ENCODE results near the gene NPC1L1.

Gene NPC1L1

GRCh38 chr7:44471850-44472249 is 69.3 kb downstream of the NPC1L1 start:
- DNase-seq: no peak

DNA sequence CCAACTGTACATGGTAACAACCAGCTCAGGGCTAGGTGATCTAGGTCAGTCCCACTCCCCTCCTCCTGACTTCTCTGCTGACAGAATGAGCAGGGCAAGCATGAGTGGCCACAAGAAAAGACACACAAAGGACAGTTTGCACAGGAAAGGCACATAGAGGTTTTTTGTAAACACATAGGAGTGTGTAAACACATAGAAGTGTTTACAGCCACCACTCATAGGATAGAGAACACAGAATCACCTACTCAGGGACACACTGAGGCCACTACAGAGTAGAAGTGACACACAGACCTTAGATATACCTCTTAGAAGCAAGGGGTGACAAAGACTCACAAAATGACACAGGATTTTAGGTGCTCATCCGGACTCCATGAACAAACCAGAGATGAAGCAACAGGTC is 69.7 kb downstream of the NPC1L1 start:
- DNase-seq: no peak

GRCh38 chr7:44470628-44471245 is 70.4 kb downstream of the NPC1L1 start:
- DNase-seq: no peak

DNA sequence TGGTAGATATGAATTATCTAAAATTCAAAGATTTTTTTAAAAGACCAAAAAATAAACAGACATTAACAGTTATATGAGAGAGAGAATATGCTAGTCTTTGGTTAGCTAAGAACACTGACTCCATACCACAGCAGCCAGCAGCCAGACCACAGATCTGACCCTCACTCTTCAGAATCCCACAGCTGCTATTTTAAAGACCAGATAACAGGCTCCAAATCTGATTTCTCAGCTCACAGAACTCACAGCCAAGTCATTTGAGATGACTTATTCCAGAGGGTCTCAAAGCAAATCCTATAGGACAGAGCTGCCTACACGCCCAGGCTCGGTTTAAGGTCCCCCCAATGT is 71.0 kb downstream of the NPC1L1 start:
- DNase-seq: no peak

GRCh38 chr7:44469461-44470134 is 71.5 kb downstream of the NPC1L1 start:
- DNase-seq: no peak

- DNase-seq: no peak
Observed at GRCh38 chr7:44467217-44467548, 73.9 kb downstream of the NPC1L1 start.

DNA sequence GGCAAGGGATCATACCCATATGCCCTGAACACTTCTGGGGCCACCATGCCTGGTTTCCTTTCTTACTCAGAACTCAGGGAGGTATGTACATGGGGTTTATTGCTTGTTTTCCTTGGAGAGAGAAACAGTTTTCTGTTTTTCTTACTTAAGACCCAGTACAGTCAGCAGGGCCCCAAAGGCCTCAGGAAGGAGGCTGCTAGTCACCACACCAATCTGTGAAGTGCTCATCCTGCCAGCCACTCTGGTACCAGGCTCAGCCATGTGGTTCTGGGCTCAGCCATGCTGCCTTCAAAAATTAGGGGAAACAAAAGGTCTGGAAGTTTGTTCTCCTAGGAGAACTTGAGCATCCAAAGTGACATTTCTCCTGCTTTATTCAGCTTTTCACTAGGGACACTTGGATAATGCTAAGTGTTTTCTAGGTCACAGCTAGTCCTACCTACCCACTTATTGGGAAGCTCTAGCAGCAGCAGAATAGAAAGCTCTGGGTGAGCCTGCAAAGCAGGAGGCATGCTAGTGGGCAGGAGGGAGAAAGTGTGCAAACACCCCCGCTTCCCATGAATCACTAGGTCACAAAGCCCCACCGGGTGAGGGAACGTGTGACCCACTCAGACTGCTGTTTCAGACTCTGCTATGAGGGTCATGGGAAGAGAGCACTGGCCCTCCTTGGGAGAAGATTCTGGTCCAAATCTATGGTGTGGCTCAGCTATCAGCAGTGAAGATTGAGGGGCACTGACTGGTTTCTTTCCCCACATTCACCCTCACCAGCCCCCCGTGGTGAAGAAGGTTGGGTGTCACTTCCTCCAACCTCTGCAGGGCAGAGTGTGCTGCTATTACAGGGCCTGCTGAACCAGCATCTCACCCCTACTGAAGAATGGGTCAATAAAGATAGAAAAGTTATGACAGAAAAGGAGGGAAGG is 74.6 kb downstream of the NPC1L1 start:
- DNase-seq: no peak

- no peak for DNase-seq
Observed at GRCh38 chr7:44465490-44465889, 75.6 kb downstream of the NPC1L1 start.

DNA sequence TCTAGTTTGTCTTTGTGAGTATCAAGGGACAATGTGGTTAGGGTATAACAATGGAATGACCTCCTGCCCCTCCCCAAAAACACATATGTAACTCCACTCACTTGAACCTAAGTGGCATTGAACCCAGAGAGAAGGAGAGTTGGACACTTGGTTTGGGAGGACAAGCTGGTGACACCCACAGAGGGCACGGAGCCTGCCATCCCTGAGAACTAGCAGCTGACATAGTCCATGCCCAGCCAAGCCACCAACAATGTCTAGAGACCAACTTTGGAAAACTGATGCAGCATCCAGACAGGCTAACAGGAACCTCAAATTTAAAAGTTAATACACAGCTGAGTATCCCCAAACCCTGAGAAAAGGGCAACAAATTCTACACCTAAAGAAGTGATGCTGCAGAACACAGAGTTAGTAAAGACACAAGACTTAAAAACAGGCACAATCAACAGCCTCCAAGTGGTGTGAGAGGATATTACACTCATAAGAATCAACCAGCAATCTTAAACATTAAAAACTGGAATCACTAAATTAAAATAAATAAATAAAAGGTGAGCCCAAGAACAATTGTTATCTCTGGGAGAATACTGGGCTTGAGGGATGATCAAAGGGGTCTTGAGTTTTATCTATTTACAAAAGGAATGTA is 77.8 kb downstream of the NPC1L1 start:
- DNase-seq: no peak

Data from activated CD8-positive, alpha-beta memory T cell treated with anti-CD3 and anti-CD28 coated beads, Interleukin-2, amount 50 U/mL, for 4 hours (primary cell).